GM21723 (cell line): ENCODE measurements around the gene SETD1A.

ENCODE experiments used
- ATAC-seq: cut with Tn5 transposase; IDR thresholded peaks from one replicate; pipeline ENCODE4 v1.9.1; 2021; ENCODE audit warnings: mild to moderate bottlenecking, moderate library complexity; ENCODE audit not compliant: unreplicated experiment

Gene SETD1A

GRCh38 chr16:30957456-30958174 is at the start of gene SETD1A:
SETD1A (plus strand) TSS chr16:30957754; CDS start chr16:30958732, 978 bp downstream.
- ATAC-seq: peak; percentile 74

DNA sequence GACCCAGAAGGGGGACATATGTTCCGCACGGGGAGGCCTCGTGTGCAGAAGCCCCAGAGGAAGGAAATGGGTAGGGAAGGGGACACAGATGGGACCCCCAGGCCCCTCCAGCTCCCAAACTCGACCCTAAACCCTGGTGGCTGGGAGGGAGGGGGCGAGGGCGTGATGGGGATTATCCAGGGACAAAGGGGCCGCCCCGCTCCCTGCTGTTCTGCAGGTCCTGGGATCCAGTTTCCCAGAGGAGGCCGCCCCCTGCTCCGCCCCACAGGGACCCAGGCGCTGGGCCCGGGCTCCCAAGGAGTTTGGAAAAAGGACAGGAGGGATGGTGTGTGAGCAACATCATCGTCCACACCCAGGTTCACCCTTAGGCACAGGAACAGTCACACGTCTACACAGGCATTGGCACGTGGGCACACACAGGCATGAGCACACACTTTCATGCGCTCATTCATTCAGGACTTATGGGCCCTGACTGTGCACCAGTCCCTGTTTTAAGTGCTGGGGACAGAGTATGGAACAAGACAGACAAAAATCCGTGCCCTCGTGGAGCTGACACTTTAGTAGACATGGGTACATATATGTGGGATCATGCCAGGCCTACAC is 47.0 kb upstream of the SETD1A start:
- ATAC-seq: no peak

GRCh38 chr16:30912794-30913412 is 44.7 kb upstream of the SETD1A start:
- no peak for ATAC-seq

- no peak for ATAC-seq
These were observed 42.7 kb upstream of the SETD1A start for GRCh38 chr16:30914830-30915229.

GRCh38 chr16:30918614-30919013 is 38.9 kb upstream of the SETD1A start:
- no peak for ATAC-seq

GRCh38 chr16:30920891-30921290 is 36.7 kb upstream of the SETD1A start:
- ATAC-seq: no peak

DNA sequence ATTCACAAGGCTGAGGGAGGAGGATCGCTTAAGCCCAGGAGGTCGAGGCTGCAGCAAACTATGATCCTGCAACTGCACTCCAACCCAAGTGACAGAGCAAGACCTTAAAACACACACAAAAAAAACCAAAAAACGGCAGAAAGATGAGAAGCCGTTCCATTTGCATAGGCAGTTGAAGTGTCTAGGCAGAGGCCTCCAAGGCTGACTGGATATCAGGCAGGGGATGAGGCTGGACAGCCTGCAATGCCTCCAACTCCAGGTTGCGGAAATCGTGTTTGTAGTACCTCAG is 36.2 kb upstream of the SETD1A start:
- ATAC-seq: no peak

GRCh38 chr16:30921748-30922419 is 35.7 kb upstream of the SETD1A start:
- ATAC-seq: peak; percentile 3

DNA sequence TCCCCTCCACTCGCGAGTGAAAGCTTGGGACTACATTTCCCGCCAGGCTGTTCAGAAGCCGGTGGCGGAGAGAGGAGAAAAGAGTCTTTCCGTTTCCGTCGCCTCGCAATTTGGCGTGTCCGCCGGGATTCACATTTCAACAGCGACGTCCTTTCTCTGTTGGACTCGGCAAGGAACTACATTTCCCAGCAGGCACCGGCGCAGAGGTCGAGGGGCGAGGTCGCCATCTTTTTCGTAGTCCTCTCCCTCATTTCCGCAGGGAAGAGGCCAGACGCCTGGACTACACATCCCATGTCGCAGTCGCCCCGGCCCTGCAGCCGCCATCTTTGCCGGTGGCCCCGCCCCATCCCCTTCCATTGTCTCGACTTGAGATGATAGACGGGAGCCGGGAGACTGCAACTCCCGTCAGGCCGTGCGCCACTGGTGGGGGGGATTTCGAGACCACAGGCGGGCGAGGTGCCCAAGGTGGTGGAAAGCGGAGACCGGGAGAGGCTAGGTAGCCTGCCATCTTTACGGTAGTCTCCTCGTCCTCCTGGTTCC is 35.1 kb upstream of the SETD1A start:
- peak; percentile 72 for ATAC-seq

DNA sequence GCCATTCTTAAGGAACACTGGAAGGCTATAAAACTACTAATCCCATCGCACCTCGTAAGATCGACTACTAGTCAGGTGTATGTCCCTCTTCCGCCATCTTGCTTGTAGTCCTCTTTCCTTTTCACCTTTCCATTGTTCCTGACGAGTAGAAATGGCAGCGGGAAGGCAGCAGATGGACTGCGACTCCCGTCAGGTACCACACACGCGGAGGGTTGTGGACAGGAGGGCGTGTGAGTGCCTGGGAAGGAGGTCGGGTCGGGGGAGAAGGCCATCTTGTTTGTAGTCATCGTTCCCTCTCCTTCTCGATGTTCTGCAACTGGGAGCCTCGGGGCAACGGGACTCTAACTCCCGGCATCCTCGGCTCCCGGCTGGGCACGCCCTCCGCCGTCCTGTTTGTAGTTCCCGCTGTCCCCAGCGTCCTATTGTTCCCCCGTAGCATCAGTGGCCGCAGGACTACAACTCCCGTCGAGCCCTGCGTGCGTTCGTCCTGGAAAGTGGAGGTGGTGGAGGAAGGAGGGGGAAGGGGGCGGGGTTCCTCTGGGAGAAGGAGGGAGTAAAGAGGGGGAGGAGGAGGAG is 34.5 kb upstream of the SETD1A start:
- ATAC-seq: peak; percentile 68

GRCh38 chr16:30923554-30924075 is 33.9 kb upstream of the SETD1A start, which contains the start of gene FBXL19:
FBXL19 (plus strand) TSS chr16:30923572; CDS start chr16:30925755, 2,183 bp downstream.
- no peak for ATAC-seq

- ATAC-seq: no peak
These were observed 33.3 kb upstream of the SETD1A start for GRCh38 chr16:30924076-30924912.

DNA sequence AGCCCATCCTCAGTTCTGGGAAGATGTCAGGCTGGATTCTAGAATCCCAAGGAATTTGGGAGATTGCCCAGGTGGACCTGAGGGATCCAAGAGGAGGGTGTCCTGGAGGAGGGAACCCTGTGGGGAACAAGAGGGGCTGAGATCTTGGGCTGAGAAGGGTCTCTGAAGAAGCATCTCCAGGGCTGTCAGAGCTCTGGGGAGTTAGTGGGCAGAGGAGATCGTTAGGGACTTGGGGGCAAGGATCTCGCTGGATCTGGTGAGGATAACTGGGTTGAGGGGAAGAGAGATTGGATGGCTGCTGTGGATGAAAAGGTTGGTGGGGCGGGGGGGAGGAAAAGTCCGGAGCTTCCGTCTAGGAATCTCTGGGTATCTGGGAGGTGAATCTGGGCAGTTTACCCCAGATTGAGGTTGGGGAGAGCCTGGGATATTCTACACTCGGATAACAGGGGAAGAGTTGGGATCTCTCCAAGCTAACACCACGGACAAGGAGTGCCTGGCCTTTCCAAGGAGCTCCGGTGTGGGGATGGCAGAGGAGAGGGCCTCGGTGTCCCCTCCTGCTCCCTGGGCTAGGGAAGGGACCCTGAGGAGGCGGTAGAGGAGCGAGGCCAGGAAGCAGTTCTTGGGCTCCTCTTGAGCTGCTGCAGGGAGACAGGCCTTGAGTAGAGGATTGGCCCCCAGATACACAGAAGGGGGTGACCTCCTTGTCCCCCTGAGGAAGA is 32.5 kb upstream of the SETD1A start:
- no peak for ATAC-seq

GRCh38 chr16:30925632-30925987 is 31.9 kb upstream of the SETD1A start:
- no peak for ATAC-seq

DNA sequence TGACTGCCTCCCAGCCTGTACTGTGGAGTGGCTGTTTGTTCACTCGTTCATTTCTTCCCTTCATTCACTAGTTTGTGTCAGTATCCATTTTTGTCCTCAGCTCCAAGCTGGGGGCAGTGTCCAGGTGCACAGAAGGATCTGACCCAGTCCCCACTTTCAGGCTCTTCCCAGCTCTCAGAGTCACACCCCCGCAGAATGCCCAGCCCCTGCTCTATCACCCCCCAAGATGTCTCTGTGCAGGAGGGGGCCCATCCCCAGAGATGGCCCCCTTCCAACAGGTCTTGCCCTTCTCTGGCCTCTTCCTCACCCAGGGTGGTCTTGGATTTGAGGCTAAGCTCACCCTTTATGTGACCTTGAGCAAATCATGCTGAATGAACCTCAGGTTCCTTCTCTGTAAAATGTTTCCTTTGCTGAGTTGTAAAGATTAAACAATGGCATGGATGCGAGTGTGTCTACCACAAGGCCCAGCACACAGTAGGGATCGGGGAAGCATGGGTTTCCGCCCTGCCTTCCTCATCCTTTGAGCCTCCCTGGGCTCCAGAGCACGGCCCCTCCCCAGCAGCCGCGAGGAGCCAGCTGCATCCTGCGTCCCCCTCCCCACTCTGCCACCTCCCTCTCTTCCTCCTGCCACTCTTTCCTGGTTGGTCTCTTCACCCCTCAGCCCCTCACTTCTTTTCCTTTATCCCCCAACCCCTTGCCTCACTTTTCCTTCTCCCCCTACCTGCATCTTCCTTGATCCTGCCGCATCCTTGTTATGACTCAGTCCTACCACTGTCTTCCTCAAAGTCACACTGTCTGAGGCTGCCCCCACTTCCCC is 31.4 kb upstream of the SETD1A start:
- ATAC-seq: no peak

DNA sequence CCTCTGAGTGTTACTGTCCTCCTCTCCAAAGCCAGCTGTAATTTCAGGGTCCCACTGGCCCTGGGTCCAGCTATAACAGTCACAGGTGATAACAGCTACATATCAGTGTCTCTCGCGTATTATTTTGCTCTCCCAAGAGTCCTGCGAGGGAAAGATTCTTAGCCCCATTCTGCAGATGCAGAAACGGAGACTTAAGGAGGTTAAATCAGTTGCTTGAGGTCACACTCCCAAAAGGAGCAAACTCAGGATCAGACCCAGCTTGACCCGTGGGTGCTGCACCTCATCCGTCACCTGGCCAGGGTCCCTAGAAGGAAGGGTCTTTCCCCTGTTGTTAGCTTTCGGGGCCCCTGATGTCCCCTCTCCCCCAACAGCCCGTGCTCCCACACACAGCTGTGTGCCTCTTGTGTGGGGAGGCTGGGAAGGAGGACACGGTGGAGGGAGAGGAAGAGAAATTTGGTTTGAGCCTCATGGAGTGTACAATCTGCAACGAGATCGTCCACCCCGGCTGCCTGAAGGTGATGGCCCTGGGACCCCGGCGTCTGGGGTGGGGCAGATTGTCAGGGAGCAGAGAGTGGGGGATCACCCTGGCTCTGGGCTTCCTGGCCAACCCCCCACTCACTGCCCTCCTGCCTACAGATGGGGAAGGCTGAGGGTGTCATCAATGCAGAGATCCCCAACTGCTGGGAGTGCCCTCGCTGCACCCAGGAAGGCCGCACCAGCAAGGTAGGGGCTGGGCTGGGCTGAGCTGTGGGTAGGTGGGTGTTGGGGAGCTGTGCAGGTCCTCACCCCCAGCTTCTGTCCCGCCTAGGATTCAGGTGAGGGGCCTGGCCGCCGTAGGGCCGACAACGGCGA is 30.4 kb upstream of the SETD1A start:
- ATAC-seq: no peak

DNA sequence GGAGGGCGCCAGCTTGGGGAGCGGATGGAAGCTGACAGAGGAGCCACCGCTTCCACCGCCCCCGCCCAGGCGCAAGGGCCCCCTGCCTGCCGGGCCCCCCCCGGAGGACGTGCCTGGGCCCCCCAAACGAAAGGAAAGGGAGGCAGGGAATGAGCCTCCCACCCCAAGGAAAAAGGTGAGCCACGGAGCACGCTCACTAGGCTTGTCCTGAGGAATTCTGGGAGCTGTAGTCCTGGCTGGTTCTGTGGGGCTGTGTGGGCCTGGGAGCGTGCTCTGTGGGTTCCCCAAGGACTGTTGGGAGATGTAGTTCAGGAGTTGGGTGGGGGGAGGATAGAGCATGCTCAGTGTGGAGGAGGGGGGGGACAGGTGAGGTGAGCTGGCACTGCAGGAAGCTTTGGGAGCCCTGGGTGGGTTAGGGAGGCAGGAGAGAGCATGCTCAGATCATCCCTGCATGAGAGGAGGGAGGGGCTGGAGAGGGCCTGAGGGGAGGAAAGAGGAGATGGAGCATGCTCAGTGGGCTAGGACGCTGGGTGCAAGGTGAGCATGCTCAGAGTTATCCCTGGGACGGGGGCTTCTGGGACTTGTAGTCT is 29.7 kb upstream of the SETD1A start:
- ATAC-seq: no peak
